GM21723 (cell line): Measurements from ENCODE around the gene PARD6B.
"Not testable (repeated sequence)": the region's sequence is repeated elsewhere in the genome, so short reads cannot be mapped to it uniquely, and the experiment has no call there.

ENCODE experiments used
- ATAC-seq: cut with Tn5 transposase; IDR thresholded peaks from one replicate; pipeline ENCODE4 v1.9.1; 2021; ENCODE audit warnings: mild to moderate bottlenecking, moderate library complexity; ENCODE audit not compliant: unreplicated experiment

The PARD6B gene

GRCh38 chr20:50771419-50772080 is 40.2 kb downstream of the PARD6B start:
- ATAC-seq = not testable (repeated sequence)

- no peak for ATAC-seq
Observed at GRCh38 chr20:50772420-50773185, 41.2 kb downstream of the PARD6B start.

- ATAC-seq = no peak
Observed at GRCh38 chr20:50774515-50774914, 43.1 kb downstream of the PARD6B start.

GRCh38 chr20:50776122-50776817 is 44.9 kb downstream of the PARD6B start:
- no peak for ATAC-seq

- no peak for ATAC-seq
Observed at GRCh38 chr20:50777373-50777772, 46.0 kb downstream of the PARD6B start.

- ATAC-seq = not testable (repeated sequence)
Observed at GRCh38 chr20:50778994-50779393, 47.6 kb downstream of the PARD6B start.

- no peak for ATAC-seq
Observed at GRCh38 chr20:50783390-50783789, 52.0 kb downstream of the PARD6B start.

- ATAC-seq = no peak
Observed at GRCh38 chr20:50783903-50784302, 52.5 kb downstream of the PARD6B start.

GRCh38 chr20:50784464-50784863 is 53.1 kb downstream of the PARD6B start:
- ATAC-seq = no peak

- ATAC-seq = no peak
Observed at GRCh38 chr20:50786703-50787102, 55.3 kb downstream of the PARD6B start.

- ATAC-seq = no peak
Observed at GRCh38 chr20:50787181-50787580, 55.8 kb downstream of the PARD6B start.

GRCh38 chr20:50788045-50788991 is 56.9 kb downstream of the PARD6B start:
- ATAC-seq = no peak

- no peak for ATAC-seq
Observed at GRCh38 chr20:50789968-50790650, 58.7 kb downstream of the PARD6B start.

GRCh38 chr20:50790651-50791277 is 59.4 kb downstream of the PARD6B start:
- ATAC-seq = peak; percentile 54

- ATAC-seq = no peak
Observed at GRCh38 chr20:50792708-50793574, 61.6 kb downstream of the PARD6B start.

GRCh38 chr20:50793575-50794016 is 62.2 kb downstream of the PARD6B start:
- ATAC-seq = not testable (repeated sequence)

GRCh38 chr20:50794181-50794845 is 62.9 kb downstream of the PARD6B start:
- peak; percentile 3 for ATAC-seq
